Stimulated activated CD4-positive, alpha-beta T cell treated with anti-CD3 and anti-CD28 coated beads, TNF-alpha, amount 100 ng/mL, for 1 hour (primary cell): ENCODE results near the gene RPS21.
"Not testable (repeated sequence)": the region's sequence is repeated elsewhere in the genome, so short reads cannot be mapped to it uniquely, and the experiment has no call there.

Source experiments
- DNase-seq, 3 donors: peaks; one replicate each; pipeline ENCODE4 v3.0.0-alpha.2; 2020; ENCODE audit warnings: low read depth in 3 of 3, low spot score in 1 of 3

The RPS21 gene

DNA sequence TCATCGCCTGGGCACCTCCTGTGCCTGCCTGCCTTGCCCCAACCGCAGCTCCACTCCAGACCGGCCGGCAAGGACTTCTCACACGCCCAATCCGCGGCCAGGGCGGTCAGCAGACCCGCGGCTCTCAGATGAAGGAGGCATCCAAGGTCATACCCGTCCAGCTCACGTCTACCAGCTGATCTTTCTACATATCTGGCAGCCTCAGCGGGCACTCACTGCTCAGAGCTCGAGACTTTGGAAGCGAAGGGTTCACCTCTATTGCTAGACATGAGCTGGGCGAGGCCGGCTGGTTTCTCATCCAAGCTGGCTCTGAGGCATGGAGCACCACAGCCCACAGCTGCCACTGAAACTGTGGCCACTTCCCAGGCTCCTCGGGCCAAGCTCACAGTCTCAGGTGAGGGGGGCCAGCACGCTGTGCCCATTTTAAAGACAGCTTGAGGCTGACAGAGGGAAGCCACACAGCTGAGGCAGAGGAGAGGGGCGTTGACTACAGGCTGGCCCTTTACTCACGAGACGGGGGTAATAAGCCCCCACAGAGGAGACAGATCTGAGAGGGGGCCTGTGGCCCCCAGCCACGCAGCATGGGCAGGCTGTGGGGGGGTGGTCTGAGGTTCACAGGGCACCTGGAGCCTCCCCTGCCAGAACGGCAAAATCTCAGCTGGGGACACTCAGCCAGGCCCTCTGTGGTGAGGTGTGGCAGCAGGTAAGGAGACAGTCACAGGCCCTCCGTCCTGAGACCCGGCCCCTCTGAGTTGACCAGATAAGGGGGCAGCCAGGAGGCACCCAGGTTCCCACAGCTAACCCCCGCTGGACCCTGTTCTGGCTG lies 21.8 kb upstream of the RPS21 start:
- DNase-seq, result no peak

- DNase-seq, result no peak
Measured at GRCh38 chr20:62365814-62366369, 21.0 kb upstream of the RPS21 start.

GRCh38 chr20:62366370-62367135 lies 20.4 kb upstream of the RPS21 start:
- DNase-seq, result no peak

GRCh38 chr20:62367136-62367632 lies 19.7 kb upstream of the RPS21 start, which contains the start of gene LAMA5:
LAMA5 (minus strand) TSS chr20:62367312; CDS start chr20:62367245, 67 bp downstream.
- DNase-seq, result no peak

- DNase-seq, result no peak
Measured at GRCh38 chr20:62367633-62368391, 19.1 kb upstream of the RPS21 start.

GRCh38 chr20:62368392-62368975 lies 18.4 kb upstream of the RPS21 start:
- DNase-seq, result no peak

- DNase-seq, result no peak
Measured at GRCh38 chr20:62368976-62369814, 17.7 kb upstream of the RPS21 start.

DNA sequence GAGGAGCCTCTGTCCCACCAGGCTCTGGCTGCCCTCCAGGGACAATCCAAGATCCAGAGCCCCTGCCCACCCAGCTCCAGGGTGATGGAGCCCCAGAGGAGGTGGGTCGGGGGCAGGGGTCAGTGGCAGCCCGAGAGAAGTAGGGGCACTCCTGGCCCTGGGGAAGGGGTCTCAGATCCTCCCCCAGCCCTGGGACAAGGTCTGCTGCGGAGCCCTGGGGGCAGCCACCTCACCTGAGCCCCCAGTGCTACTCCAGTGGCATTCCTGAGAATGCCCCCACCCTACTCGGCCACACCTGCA lies 17.1 kb upstream of the RPS21 start:
- DNase-seq, result no peak

DNA sequence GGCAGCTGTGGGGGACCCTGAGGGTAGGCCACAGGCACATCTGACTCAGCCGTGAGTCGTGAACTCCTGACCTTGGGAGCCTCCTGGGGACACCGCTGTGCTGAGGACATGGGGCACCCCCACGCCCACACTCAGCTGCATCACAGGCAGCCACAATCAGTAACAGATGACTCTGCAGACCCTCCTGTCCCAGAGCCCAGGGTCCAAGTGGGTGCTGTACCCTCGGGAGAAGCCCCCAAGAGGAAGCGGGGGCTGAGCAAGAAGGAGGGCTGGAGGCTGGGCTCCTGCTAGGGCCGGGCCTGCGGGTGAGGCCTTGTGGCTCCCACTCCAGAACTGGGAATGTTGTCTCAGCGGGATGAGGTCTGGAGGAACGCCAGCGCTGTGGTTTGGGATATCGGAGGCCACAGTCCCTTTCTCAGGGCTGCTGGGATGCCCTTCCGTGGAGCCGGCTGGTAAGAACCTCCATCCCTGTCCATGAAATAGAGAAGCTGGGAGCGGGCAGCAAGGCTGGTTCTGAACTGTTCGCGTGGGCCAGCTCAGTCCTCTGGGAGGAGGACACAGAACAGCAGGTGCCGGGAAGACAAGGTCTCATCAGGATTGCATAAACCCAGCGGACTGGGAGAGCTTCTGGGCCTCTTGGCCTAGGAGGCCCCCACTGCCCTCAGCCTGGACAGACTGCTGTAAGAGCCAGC lies 16.6 kb upstream of the RPS21 start:
- no peak for DNase-seq

- no peak for DNase-seq
Measured at GRCh38 chr20:62370807-62371587, 15.9 kb upstream of the RPS21 start.

DNA sequence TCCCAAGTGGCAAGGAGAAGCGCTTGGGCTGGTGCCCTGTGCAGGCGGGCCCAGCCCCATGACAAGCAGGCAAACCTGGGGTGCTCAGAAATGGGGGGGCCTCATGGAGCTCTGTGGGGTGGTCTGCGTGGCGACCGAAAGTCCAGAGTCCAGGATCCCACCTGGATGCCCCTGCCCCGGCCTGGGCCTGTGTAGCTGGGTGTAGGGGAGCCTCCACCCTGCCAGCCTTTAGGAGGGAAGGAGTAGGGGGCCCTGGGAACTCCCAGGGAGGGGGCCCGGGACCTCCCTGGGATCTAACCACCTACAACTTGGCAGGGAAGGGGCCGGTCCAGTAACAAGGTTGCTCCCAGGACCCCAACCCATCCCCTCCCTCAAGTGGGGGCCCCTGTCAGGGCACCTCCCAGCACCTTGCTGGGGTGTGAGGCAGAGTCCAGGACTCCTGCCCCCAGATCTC lies 15.3 kb upstream of the RPS21 start:
- DNase-seq, result no peak

DNA sequence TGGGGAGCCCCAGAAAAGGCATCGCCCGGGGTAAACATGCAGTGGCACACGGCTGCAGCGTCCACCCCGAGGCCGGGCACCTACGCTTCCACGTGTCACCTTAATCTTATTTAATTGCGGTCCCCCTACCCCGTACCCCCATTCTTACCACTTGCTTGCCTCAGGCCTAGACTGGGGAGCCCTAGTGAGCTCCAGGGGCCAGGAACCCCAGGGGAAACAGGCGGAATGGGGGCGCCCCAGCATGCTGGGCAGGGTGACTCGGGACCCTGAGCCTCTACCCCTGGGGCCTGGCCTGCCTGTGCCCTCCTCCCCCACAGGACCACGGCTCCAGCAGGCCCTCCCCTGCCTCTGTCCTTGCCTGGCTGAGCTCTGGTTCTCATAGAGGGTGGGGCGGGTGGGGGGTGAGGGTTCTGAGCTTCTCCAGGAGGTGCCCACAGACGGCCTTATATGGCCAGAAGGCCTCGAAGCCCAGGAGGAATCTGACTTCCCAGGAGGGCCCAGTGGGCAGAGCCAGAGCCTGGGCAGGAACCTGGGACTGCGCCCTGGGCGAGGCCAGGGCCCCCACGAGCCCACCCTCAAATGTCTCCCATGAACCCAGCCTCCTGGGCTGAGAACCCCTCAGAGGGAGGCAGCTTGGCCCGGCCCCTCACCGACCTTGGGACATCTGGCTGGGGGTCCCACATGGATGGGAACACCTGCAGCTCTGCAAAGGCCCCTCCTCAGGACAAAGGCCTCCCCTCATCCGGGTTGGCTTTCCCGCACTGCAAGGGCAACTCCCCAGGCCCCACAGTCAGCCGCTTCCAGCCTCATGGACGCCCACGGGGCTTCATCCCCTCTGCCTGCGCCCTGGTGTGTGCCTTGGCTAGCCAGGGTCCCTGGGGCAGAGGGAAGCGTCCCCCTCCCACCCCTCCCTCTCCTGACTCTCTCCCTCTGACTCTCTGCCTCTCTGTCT lies 14.6 kb upstream of the RPS21 start:
- no peak for DNase-seq

- DNase-seq, result not testable (repeated sequence)
Measured at GRCh38 chr20:62373631-62374179, 13.2 kb upstream of the RPS21 start.

DNA sequence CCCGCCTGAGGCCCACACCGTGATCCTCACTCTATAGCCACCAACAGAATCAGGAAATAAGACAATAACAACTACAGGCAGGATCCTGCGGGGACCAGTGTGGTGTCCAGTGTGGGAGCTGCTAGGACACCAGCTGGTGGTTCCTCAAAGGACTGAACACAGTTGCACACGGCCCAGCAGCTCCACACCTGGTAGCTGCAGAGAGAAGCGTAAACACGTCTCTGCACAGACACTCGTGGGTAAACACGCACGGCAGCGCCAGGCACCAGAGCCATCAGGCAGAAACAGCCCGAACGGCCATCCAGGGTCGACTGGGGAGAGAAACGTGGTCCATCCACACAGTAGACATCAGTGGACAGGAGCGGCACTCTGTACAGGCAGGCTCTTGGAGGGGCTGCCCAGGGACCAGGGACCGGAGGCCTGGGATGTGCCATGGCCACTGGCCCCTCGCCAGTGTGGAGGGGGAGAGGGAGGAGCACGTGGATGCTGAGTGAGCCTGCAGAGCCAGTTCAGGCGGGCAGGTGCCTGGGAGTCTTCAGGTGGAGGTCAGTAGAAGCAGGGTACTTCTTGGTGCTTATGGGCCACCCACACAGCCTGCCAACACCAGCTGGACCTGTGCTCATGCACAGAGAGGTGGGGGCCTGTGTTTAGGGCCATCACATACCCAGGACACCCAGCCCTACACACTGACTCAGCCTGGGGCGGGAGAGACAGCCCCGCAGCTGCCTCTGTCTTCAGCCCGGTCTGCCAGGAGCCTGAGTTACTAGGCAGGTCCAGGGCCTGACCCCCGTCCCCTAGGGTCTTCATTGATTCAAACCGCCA lies 12.4 kb upstream of the RPS21 start:
- no peak for DNase-seq

- DNase-seq, result no peak
Measured at GRCh38 chr20:62376112-62377063, 10.5 kb upstream of the RPS21 start.
